VCaP (cell line): ENCODE measurements around the gene ZFAND3.

ENCODE experiments used
- H3K27ac ChIP-seq: fragments of 450-650 bp; 2 replicates; pipeline ENCODE4 v1.5.1; 2017
- CTCF ChIP-seq: fragments of 450-650 bp; conservative IDR thresholded peaks from 2 replicates; pipeline ENCODE4 v1.5.1; 2017; ENCODE audit warnings: mild to moderate bottlenecking, moderate library complexity

ZFAND3 gene

GRCh38 chr6:38021029-38021428, 201.5 kb downstream of the ZFAND3 start:
- no peak for TF ChIP-seq CTCF
- H3K27ac ChIP-seq: no peak overlapping the region

- TF ChIP-seq CTCF: no peak
- no peak overlapping the region for H3K27ac ChIP-seq
Measured at GRCh38 chr6:38021571-38021970, 202.0 kb downstream of the ZFAND3 start.

GRCh38 chr6:38022688-38023087, 203.2 kb downstream of the ZFAND3 start:
- no peak for TF ChIP-seq CTCF
- H3K27ac ChIP-seq: no peak overlapping the region

GRCh38 chr6:38024908-38025307, 205.4 kb downstream of the ZFAND3 start:
- TF ChIP-seq CTCF: no peak

GRCh38 chr6:38025451-38025850, 205.9 kb downstream of the ZFAND3 start:
- no peak for TF ChIP-seq CTCF
- no peak overlapping the region for H3K27ac ChIP-seq

More at GRCh38 chr6:38024908-38025307, 205.4 kb downstream of the ZFAND3 start:
- H3K27ac ChIP-seq: no peak overlapping the region

- H3K27ac ChIP-seq: no peak overlapping the region
- TF ChIP-seq CTCF: no peak
Measured at GRCh38 chr6:38027685-38028373, 208.3 kb downstream of the ZFAND3 start.

GRCh38 chr6:38030380-38030779, 210.9 kb downstream of the ZFAND3 start:
- no peak overlapping the region for H3K27ac ChIP-seq
- no peak for TF ChIP-seq CTCF
